Measurements from ENCODE around the gene SH3PXD2A.

SH3PXD2A gene

DNA sequence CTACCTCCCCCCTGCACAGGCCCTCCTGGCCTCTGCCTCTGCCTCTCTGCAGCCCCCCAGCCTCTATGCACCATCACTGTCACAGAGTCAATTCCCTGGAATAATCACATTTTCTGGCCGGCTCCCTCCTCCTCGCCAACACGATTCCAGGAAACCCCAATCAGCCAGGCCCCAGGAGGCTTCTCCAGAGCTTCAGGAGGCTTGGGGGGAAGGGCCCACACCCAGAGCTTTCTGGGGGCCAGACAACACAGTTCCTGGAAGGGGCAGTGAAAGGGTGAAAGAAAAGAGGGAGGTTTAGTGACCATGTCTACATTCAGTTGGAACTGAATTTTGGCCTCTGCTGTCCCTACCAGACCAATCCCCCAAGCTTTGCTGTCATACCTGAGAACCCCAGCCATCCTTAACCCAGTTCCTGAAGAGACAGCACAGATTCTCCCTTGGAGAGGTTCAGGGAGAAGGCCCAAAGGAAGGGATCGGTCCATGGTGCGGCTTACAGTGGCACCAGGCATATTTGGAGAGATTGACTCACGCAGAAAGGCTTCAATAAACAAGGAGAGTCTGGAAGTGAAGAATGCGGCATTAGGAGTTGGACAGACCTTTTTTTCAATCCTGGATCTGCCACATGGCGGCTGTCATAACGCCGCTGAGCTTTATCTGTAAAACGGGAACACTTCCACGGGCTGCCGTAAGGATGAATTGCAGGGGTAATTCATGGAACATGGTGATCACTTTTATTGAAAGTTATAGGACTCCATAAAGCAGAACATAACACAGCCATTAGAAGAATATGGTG lies 272.8 kb downstream of the SH3PXD2A start:
- DNase-seq (ENCODE audit: low read depth), result no peak

DNA sequence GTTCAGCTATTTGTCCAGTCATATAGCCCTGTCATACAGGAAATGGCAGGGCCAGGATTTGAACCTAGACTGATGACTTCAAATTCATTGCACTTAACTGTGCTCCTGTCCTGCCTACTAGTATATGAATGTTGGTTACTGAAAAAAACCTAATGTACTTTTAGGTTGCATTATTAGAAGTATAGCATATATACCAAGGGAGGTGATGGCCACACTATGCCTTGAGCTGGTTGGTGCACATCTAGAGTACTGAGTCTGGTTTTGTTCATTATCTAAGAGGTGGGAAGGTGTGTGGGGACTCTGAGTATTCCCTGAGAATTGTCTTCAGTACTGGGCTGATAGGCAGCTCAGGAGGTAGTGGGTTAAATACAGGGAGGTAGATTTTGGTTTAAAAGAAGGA lies 273.9 kb downstream of the SH3PXD2A start:
- DNase-seq (ENCODE audit: low read depth), result no peak

DNA sequence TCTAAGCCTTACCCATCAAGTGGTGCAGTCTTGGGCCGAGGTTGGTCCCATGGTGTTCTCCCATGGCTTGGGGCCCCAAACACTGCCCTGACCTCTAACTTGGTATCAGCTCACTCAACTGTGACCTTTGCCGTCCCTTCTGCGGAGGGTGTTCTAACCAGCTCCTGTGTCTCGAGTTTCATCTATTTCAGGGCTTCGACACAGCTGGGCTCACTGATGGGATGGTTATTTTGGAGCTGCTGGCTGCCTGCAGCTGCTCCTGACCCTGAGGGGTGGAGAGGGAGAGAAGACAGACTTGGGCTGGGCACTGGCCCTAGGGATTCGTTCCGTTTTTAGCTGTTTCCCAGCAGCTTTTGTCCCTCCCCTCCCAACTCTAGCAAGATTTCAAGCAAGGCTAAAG lies 274.9 kb downstream of the SH3PXD2A start:
- no peak for DNase-seq (ENCODE audit: low read depth)

DNA sequence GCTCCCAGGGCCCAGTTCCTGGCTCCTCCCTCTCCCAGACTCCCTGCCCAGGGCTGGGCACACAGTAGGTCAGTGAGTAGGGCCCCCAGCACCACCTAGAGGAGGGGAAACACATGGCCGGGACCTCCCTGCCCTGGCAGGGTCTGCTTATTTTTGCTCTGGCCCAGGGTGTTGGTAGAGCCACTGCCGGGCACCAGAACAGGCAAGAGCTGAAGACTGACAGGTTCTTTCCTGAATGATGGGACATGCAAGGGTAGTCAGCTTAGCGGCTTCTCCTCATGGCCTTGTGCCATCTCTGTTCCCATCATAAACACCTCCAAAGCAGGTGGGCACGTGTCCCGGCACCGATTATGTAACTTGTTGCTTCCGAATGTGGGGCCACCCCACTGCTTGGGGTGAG lies 275.4 kb downstream of the SH3PXD2A start:
- no peak for DNase-seq (ENCODE audit: low read depth)

DNA sequence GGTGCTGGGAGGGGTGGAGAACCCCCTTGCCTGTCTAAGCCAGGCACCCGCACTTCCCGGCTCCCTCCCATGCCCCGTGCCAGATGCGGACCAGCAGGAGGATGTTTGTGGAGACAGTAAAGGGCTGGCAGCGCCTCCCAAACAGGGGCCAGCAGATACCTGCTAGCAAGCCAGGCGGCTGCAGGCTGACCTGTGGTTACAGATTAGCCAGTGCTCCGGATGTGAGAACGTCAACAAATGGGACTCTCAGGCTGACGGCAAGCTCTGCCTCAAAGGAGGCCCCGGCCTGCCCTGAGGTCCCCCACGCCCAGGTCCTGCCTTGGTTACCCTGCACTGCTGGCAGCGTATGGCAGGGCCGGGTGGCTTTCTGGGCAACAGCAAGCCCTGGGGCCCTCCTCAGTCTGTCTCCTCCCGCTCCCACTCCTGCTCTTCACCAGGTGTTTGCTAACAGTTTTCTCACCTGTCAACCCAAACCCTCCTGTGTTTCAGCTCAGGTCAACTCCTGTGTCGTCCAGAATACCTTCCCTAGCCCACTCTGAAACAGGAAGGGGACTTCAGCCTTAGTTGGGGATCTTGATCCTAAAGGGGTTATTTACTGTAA lies 276.5 kb downstream of the SH3PXD2A start:
- no peak for DNase-seq (ENCODE audit: low read depth)

DNA sequence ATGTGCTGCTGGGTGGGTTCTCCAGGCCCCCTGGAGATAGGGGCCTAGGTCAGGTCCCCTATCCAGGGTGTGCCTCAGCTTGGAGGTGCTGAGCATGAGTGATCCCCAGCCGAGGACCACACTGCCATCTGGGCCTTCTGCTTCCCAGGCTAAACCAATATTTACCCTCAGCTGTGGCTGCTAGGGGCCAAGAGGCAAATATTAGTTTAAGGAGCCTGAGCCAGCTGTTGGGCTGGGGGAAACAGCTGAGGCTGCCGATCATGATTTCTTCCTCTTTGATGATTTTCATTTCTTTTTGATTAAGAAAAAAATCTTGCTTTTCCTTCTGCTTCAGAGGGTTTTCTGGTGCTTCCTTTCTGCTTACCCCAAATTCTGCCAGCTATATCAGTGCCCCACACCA lies 278.5 kb downstream of the SH3PXD2A start:
- no peak for DNase-seq (ENCODE audit: low read depth)

DNA sequence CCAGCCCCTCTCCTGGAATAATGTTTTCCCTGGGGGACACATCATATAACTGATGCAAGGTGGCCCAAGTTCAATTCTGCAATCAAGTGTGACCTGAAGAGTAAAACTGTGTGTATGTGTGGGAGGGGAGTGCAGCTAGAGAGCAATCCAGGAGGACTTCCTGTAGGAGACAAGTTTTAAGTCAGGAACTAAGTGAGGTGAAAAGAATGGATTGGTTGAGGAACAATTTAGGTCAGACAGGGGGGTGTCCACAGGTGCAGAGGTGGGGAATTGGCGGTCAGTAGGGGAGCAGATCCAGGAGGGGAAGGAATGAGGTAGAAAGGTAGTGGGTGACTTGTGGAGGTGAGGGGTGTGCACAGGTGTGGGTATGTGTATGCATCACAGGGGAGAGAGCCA lies 279.3 kb downstream of the SH3PXD2A start:
- no peak for DNase-seq (ENCODE audit: low read depth)

DNA sequence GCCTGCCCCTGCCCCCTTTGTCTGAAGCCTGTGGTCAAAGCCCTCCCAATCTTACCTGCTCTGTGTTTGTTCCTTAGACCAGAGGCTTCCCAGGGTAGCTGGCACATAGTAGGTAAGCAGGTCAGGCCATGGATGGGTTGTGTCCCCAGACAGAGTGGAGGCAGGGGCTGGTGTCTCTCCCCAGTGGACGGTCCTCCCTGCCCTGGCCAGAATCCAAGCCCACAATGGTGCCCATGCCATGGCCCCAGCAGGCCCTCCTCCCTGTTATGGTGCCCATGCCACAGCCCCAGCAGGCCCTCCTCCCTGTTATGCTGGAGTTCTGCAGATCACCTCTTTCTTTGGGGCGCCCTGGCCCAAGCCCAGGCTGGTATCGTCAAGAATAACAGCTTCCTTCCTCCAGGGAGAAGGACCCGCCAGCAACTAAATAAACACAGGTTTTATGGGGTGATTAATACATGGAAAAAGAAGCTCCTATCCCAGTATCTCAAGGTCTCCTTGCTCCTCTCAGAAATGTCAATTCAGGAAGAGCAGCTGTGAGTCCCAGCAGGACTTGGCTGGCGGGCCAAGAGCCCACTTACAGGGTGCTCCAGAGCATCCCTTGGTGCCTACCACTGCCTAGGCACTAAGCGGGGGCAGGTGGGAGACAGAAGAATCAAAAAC lies 279.8 kb downstream of the SH3PXD2A start:
- DNase-seq (ENCODE audit: low read depth), result no peak

DNA sequence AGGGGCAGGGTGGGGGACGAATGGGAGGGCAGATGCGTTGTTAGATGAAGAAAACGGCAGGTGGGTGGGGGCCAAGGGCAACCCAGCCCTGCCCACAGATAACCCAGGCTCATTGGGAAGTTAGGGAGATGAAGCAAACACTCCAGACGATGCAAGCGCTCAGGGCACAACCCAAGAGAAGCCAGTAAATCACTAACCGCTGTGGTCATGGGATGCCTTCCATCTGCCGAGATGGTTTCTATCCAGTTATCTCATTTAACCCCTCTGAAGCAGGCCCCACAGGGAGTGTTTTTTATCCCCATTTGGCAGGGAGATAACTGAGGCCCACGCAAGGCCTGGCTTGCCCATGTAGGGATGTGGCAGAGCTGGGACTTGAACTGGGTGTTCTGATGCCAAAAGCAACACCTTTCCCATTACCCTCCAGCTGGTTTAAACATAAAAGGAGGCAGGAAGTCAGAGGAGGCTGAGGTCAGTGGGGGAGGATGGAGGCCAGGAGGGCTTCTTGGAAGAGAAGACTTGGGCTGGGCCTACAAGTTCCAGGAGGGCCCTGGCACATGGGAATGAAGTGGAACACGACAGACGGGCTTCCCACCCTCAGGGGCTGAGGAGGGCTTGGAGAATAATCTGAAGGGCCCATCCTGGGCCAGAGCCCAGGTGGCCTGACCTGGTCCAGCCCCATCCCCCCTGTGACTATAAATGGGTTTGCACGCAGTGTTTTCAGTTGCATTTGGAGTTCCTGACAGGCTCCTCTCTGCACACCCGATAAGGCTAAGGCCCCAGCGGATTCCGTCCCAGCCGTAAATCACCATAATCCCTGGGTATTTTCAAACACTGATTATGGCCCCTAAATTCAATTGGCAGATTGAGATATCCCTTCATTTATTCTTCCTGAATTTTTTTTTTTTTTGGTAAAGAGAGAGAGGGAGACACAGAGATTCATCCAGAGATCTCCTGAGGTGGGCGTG lies 281.0 kb downstream of the SH3PXD2A start:
- DNase-seq (ENCODE audit: low read depth), result no peak

DNA sequence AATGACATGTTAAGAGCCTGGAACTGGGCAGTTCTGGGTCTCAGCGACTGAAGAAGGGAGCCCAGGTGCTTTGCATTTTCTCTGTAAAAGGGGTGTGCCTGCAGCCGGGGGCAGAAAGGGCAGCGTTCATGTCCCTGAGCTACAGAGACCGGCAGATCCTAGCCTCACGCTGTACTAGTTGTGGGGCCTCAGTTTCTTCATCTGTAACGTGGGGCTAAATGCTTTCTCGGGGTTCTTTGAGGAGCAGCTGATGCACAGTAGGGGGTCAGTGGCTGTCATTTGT lies 282.2 kb downstream of the SH3PXD2A start:
- no peak for DNase-seq (ENCODE audit: low read depth)

DNA sequence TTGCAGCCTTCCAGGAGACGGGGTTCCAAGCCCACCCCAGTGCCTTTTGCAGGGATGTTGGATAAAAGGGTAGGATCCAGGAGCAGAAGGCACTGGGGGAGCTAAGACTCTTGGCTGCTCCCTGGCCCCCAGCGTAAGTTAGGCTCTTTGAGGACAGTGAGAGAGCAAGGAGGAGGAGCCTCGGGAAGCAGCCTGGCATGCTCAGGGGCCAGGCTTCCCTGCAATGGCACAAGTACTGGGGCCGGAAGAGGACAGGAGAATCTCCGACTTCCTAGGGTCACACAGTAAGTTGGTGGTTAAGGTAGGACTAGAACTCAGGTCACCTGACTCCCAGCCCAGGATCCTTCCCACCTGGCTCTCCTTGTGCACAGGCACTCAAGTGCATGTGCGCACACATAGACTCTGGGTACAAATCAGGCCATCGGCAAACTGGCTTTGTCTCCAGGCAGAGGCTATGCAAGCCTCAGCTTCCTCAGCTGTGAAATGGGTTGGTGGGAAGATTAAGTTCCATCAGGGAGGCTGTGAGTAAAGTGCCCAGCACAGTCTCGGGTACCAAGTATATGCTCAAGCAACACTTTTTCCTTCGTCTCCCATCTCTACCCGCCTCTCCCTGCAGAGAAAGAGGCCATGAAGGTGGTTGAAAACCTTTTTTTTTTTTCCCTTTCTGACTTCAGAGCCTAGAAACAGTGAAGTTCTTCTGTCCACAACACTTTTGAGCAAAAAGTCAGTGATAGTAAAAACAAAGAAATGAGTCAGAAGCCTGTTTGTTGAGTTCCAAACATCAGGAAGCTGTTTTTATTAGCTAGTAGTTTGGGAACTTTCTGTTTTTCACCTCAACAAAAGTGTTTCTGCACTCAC lies 282.8 kb downstream of the SH3PXD2A start:
- DNase-seq (ENCODE audit: low read depth), result no peak

DNA sequence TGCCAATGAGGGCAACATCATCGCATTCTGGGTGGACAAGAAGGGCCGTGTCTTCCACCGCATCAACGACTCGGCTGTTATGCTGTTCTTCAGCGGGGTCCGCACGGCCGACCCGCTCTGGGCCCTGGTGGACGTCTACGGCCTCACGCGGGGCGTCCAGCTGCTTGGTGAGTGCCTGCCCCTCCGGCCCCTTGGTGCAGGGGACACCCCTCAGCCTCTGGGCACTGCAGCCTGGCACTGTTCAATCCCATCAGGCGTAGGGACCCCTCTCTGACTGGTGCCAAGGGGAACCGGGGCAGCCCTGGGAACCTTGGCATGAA lies 283.8 kb downstream of the SH3PXD2A start:
- DNase-seq (ENCODE audit: low read depth), result no peak

DNA sequence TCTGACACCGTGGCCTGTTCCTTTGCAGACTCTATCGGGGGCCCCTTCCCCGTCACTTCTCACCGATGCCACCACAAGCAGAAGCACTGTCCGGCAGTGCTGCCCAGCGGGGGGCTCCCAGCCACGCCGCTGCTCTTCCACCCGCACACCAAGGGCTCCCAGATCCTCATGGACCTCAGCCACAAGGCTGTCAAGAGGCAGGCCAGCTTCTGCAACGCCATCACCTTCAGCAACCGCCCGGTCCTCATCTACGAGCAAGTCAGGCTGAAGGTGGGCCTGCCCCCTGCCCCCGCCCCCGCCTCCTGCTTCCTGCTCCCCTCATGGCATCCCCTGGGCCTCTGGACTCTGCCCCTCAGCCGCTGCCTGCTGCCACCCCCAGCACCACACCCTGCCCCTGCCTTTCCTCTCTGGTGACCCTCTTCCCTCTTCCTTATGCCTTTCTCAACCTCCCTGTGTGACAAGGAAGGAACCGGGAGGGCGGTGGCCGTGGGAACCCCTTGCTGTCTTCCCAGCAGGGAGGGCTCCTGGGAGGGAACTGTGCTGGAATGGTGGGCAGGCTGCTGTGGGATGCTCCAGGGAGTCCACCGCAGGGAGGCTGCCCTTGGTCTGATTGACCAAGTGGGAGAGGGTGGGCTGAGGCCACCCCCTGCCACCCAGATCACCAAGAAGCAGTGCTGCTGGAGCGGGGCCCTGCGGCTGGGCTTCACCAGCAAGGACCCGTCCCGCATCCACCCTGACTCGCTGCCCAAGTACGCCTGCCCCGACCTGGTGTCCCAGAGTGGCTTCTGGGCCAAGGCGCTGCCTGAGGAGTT lies 284.3 kb downstream of the SH3PXD2A start:
- no peak for DNase-seq (ENCODE audit: low read depth)

DNA sequence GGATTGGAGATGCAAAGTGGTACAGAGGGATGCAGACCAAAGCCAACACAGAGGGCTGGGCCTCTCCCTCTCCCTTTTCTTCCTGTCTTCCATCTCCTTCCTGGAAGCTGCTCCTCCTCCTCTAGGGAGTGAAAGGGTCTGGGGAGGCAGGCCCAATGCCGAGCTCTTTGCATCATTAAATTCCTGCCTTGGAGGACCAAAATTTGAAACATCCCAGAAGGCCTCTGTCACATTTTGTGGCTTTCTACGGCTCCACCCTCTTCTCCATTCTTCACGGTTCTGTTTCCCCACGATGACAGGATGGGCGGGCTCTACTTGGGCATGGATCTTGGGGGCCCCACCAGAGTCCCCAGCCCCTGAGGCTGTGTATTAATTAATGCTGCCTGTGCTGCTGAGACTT lies 285.5 kb downstream of the SH3PXD2A start:
- DNase-seq (ENCODE audit: low read depth), result no peak

DNA sequence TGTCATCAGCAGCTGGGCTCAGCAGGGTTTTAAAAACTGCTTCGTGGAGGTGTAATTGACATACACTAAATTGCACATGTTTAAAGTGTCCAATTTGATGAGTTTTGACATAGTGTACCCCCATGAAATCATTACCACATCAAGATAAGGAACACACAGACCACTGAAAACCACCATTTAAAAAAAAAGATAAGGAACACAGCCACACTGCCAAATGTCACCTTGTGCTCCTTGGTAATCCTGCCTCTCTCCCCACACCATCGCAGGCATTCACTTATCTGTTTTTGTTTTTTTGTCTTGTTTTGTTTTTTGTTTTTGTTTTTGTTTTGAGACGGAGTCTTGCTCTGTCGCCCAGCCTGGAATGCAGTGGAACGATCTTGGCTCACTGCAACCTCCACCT lies 286.9 kb downstream of the SH3PXD2A start:
- no peak for DNase-seq (ENCODE audit: low read depth)

DNA sequence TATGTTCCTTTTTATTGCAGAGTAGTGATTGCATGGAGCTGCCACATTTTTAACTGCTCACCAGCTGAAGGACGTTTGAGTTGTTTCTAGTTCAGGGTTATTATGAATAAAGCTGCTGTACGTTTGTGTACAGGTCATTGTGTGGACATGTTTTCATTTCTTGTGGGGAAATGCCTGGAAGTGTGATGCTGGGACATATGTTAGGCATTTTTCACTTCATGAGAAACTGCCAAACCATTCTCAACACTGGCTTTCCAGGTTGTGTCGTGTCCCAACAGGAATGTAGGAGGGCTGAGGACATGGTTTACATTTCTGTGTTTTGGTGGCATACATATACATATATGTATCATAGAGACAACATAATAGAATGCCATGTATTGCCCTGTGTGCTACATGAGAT lies 288.8 kb downstream of the SH3PXD2A start:
- no peak for DNase-seq (ENCODE audit: low read depth)

DNA sequence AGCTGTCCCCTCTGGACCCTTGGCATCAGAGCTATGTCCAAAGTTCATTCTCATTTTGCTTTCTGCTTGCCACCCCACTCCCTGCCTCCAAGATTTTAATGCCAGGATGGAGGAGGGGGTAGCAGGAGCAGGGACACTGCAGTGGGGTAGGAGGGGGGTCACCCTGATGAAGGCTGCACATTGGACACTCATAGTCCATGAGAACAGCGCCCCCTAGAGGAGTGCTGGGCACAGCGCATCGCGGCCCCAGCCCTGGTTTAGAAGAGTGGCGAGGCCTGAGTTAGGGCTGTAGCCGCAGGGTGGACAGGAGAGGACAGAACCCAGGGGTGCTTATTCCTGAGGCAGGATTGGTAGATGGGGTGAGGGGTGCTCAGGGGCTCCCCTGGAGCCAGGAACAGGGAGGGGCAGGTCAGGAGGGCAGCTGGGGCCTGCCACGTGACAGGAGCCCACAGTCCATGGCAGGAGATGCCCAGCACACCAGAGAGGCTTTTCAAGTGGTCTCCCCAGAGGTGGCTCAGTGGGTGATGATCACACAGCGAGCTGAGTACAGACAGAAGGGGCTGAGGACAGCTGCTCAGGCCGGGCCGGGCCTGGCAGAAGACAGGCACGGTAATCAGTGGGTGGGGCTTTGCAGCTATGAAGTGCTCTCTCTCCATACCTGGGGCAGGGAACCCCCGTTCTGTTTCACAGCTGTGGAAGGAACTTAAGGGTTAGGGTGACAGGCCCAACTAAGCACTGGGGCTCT lies 290.4 kb downstream of the SH3PXD2A start:
- no peak for DNase-seq (ENCODE audit: low read depth)

DNA sequence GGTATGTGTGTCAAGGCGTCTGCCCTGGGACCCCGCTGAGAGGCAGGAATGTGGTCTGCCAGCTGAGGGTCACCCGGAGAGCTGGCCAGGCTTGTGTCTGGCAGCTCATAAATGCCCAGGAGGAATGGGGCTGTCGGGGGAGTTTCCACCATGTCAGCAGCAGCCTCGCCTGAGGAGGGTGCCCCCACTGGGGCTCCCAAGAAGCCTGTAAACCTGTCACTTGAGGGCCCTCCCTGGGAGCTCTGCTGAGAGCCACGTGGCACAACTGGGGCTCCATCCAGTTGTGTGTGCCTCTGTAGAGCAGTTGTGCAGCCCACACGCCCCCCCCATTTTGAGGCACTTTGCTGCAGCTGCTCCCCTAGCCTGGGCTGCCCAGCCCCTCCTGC lies 291.3 kb downstream of the SH3PXD2A start:
- no peak for DNase-seq (ENCODE audit: low read depth)

DNA sequence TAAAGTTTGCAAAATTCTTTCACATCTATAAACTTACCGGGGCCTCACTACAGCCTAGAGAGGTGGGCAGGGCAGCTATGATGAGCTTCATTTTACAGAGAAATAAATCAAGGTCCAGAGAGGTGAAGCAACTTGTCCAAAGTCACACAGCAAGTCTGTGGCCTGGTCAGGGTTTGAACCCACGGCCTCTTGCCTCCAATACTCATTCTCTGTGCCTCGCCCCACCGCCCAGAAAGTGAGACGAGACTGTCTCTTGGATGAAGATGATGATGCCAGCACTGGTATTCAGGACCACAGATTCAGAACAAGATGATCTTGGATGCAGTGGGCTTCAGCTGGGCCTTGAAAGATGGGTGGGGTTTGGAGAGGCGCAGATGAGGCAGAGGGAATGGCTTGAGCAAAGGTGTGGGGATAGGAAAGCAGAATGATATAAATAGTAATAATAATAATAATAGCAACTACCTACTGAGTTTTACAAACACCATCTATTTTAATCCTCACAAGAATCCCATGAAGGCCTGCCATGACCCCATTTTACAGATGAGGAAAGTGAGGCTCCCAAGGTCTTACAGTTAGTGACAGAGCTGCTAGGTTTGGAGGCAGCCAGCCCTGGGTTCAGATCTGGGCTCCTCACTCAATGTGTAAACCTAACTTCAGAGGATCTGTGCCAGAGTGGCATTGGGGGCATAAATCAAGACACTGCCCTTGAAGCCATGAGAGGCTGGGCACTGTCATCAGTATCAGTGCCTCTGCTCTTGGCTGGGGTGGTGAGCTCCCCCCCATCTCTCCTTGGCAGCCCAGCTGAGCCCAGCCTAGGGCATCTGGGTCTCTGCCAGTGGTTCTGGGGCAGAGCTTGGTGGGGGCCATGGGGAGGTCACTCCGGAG lies 291.9 kb downstream of the SH3PXD2A start:
- no peak for DNase-seq (ENCODE audit: low read depth)
